ENCODE measurements around the gene LRG1.

Gene LRG1

DNA sequence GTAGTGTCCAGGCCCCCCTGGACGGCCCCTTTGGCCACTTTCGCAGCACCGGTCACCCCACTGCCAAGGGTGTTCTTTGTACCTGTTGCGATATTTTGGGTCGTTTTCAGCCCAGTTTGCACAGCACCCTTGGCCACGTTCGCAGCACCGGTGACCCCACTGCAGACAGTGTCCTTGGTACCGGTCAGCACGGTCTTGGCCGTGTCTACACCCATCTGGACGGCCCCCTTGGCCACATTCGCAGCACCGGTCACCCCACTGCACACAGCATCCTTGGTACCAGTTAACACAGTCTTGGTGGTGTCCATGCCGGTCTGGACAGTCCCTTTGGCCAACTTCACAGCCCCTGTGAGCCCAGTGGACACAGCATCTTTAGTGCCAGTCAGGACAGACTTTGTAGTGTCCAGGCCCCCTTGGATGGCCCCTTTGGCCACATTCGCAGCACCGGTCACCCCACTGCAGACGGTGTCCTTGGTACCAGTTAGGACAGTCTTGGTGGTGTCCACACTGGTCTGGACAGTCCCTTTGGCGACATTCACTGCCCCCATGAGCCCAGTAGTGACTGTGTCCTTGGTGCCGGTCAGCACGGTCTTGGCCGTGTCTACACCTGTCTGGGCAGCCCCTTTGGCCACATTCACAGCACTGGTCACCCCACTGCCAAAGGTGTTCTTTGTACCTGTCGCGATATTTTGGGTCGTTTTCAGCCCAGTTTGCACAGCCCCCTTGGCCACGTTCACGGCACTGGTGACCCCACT lies 28.4 kb downstream of the LRG1 start:
- no peak for DNase-seq (ENCODE audit: low spot score)

DNA sequence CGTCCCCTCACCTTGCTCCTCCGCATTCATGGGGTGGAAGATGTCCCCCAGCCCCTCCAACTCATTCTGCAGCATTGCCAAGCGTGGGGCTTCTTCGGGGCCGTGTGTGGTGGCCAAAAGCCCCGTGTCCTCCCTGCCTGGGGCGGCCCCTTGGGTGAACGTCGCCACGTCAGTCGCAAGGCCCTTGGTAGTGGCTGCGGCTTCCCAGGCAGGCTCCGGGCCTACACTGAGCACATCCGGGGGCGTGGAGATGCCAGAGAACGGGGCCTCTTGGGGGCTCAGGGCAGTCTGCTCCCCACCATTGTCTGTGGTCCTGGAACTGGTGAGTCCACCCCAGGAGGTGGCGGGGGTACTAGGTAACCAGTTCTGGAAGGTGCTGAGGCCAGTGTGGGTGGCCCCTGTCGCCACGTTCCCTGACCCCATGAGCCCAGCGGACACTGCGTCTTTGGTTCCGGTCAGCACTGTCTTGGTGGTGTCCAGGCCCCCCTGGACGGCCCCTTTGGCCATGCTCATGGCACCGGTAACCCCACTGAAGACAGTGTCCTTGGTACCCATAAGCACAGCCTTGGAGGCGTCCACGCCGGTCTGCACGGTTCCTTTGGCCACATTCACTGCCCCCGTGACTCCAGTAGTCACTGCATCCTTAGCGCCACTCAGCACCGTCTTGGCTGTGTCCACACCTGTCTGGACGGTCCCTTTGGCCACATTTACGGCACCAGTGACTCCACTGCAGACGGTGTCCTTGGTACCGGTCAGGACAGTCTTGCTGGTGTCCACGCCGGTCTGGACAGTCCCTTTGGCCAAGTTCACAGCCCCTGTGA lies 29.2 kb downstream of the LRG1 start:
- DNase-seq (ENCODE audit: low spot score) = no peak

DNA sequence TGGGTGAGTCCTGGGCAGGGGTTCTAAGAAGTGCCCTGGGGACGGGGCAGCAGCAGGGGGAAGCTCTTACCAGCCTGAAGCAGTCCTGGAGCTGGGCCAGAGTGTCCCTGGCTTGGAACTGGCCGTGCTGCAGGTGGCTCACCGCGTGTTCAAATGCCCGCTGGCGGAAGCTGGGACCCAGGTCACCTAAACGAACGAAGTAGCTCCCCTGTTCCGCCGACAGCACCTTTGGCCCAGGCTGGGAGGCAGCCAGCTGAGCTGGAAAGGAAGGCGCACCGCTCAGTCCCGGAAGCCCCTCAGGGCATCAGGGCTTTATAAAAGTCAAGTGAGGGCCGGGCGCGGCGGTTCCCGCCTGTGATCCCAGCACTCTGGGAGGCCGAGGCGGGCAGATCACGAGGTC lies 31.1 kb downstream of the LRG1 start:
- DNase-seq (ENCODE audit: low spot score) = no peak

DNA sequence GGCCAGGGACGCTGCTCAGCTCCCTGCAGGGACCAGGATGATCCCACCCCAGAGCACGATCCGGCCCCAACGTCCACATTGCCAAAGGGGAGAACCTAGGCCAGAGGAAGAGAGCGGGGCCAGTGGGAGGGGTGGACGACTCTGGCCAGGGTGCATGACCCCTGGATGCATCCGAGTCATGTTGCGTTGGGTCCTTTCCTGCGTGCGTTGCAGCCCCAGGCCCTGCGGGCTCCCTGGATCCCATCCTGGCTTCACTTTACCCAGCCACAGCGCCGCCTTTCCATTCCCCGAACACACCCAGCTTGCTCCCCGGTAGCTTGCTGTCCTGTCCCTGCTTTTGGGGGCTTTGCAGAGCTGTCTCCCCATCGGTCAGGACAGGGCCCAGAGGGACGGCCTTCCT lies 32.0 kb downstream of the LRG1 start:
- no peak for DNase-seq (ENCODE audit: low spot score)

DNA sequence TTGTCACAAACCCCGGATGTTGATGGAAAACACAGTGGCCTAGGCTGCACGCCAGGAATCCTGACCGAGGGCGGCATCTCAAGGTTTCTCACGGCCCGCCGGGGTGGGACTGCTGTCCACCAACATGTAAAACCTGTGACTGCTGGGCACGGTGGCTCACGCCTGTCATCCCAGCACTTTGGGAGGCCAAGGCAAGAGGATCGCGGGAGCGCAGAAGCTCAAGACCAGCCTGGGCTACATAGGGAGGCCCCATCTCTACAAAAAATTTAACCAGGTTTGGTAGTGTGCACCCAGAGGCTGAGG lies 32.7 kb downstream of the LRG1 start:
- no peak for DNase-seq (ENCODE audit: low spot score)

DNA sequence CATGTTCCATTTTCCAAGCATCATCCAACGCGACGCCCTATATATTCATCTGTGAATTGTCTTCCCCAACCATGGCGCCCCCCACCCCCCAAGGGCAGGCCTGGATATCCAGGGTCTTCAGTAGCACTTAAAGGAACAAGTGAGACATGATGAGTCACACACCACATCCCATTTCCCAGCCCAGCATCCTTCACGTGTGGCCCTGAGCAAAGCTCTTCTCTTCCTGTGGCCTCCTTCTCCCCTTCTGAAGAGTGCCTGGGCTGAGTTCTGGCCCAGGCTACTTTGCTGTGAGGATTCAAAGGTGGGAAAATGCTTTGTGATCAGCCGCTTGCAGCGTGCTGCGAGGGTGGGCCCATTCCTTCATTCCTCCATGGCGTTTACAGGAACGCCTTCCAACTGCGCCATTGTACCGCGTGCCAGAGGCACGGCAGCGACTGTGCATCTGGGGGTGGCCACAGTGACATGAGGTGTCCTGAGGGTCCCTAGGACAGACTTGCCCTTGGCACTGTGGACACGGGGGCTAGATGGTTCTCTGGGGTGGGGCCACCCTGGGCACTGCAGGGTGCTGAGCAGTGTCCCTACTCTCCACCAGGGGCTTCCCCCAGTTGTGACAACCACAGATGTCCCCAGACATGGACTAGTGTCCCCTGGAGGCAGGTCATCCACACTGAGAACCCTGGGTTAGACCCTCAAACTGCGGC lies 33.2 kb downstream of the LRG1 start:
- peak; percentile 71 for DNase-seq (ENCODE audit: low spot score)

DNA sequence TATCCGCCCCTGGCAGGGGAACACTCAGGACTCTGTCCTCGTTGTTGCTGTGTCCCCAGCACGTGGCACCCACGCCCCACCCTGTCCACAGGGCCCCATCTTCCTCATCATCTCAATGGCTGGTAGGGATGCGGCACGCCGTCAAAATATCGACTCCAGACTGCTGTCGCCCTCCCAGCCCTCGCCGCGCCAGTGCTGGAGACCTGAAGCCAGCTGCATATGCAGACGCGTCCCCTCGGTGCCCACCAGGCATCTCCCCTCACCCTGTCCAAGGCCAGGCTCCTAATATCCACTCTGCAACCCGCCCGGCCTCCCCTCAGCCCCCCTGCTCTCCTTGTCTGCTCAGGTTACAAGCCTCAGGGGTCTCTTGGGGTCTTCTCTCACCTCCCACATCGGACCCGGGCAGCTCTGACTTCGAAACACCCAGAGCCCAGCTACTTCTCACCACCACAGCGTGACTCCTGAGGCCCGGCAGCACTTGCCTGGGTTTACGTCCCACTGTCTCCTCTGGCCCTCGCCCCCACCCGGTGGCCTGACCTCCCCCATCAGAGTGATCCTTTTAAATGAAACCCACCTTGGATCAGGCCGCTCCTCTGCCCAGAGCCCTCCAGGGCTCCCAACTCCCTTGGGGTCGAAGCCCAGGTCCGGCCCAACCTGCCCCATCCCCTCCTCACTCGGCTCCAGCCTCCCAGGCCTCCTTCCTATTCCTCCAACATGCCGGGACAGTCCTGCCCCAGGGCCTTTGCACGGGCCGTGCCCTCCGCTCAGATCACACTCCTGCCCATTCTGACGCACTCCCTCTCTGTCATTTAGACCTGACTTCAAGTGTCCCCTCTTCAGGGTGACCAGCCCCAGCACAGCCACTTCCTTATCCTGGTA lies 34.0 kb downstream of the LRG1 start:
- DNase-seq (ENCODE audit: low spot score) = no peak

DNA sequence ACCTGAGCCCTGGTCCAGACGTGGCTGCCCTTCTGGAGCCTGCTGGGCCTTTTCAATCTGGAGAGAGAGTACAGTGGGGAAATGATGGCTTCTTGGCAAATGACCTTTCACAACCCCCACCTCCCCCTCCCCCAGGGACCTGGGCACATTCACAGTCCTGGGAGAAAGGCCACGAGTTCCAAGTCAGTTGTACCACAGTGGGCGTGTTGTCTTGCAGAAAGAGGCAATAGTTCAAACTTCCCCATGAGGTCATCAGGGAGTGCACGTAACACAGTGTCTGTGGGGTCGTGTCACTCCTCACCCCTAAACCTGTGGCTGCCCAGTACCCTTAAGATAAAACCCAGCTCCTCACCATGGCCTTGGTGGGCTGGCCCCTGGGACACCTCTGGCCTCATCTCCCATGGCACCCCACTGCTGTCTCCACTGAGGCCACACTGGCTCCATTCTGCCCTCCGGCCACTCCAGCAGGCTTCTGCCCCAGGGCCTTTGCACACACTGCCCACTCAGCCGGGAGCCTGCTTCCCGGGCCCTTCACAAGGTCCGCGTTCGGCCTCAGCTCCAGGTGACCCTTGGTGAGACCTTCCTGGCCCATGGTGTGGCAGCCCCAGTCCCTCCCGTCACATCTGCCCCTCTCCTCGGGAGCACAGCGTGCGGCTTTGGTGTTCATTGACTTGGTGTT lies 34.8 kb downstream of the LRG1 start:
- DNase-seq (ENCODE audit: low spot score) = no peak

DNA sequence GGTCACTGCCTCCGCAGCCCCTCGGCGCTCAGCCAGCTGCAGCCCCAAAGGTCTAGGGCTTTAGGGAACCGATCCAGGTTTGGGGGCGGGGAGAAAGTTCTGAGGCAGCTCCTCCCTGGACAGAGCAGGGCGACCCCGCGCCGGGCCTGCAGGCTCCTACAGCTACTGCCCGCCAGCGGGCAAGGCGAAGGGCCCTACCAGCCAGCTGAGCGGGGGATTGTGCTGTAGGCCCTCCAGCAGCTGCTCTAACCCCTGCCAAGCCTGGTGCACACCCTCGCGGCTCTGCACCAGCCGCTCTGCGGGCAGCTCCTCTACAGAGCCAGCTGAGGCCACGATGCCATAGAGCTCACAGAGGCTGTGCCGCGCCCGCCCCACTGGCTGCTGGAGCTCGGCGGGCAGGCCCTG lies 35.5 kb downstream of the LRG1 start:
- DNase-seq (ENCODE audit: low spot score) = no peak

DNA sequence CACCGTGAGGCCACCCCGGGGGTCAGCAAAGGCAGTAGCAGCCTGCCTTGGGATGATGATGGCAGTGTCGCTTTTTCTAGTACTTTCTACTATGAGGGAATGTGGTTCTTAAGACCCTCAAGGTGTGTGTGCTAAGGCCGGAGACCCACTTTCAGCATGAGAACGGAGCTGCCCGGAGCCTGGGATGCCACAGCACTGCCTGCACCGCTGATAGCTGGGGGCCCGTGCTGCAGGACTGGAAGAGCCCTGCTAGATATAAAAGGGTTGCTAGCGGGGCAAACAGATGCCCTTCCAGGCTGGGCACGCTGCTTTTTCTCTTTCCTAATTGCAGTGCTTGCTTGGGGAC lies 36.0 kb downstream of the LRG1 start:
- no peak for DNase-seq (ENCODE audit: low spot score)

DNA sequence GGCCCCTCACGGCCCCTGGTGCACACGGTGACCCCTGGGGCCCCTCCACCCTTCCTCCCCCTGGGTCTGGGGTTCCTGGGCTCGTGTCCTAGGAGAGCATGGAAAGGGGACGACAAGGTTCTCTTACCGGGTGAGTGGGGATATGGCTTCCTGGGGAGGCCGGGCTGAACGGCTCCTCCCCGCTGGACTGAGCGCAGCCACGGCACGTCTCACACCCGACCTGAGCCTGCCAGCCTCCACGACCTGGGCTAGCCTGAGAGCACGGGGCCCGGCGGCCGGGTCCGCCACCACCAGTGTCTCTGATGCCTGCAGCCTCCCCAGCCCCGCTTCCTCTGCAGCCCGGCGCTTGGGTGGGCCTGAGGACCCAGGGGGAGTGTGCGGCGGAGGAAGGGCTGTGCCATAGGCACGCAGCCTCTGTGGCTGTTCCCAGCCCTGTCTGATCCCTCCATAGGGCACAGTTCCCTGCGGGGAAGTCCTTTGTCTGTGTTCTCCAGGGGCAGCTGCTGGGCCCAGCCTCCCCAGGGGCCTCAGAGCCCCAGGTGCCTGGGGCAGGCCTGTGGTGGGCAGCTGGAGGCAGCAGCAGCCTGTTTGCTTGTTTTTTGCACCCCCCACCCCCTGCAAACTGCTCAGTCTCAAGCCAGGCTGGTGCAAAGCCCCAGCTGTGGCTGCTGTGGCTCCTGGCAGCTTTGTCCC lies 36.6 kb downstream of the LRG1 start:
- DNase-seq (ENCODE audit: low spot score) = no peak

DNA sequence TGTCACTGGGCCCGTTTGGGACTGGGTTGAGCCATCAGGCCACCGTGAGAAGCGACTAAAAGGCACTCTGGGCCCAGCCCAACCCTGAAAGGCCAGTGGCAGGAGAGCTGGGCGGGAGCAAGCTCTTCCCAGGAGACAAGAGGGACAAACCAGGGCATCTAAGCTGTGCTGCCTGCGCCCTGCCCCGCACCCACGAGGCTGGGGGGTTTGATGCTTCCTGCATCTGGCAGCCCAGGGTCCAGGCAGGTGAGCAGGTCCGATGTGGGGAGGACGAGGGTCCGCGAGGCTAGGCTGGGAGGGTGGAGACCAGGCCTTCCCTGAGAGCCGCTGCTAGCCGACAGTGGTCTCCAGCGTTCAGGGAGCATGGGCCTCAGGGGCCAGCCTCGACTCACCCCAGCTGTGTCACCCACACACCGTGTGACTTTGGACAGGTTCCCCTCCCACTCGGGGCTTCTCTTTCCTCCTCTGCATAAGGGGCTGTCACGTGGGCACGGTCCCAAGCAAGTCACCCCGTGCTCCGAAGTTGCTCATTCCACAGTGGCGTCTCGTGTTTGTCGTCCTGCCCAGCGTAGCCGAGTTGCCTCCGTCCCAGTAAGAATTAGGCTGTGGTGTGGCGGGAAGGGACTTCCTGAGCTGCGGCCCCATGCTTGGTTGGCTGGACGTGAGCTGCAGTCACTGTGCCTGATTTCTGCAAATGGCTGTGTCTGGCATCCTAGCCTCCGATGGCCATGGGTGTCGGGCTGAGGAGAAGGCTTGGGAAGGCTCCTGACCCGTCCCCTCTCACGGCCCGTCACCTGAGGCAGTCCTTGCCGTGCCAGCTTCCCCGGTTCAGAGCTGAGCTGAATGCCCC lies 37.3 kb downstream of the LRG1 start:
- DNase-seq (ENCODE audit: low spot score) = no peak

DNA sequence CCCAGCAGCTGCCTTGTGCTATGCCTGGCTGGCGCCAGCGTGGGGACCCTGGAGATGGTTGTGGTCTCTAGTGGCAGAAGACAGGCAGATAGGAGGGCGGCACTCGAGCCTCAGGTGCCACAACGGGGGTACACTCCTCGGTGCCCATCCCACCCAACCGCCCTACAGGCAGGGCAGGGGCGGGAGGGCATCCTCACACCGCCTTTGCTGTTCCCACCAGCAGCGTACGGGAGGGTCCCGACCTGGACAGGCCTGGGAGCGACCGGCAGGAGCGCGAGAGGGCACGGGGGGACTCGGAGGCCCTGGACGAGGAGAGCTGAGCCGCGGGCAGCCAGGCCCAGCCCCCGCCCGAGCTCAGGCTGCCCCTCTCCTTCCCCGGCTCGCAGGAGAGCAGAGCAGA lies 38.1 kb downstream of the LRG1 start:
- DNase-seq (ENCODE audit: low spot score) = no peak

DNA sequence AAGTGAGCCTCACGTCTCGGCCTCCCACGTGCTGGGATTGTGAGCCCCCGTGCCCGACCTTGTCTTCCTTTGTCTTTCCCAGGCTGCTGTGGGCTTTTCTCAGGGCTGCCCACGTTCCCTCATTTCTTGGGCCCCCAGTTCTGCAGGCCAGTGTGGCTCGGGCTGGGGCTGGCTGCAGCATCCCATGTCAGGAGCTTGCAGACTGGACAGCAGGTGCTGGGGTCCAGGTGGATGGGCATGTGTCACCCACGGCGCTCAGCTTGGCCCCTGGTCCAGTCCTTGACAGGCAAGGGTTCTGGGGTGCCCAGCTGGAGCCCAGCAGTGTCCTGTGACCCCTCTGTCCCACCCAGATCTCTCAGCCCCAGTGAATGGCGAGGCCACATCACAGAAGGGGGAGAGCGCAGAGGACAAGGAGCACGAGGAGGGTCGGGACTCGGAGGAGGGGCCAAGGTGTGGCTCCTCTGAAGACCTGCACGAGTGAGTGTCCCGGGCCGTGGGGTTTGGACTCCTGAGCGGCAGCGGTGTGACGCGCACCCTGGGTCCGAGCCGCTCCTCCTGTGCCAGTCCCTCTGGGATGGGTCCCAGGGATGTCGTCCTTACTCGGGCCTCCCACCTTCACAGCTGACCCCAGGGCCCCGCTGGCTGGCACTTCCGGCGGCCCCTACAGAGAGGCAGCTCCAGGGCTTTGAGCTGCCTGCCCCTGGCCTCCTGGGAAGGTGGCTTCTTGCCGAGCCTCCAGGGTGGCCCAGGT lies 38.8 kb downstream of the LRG1 start:
- no peak for DNase-seq (ENCODE audit: low spot score)

DNA sequence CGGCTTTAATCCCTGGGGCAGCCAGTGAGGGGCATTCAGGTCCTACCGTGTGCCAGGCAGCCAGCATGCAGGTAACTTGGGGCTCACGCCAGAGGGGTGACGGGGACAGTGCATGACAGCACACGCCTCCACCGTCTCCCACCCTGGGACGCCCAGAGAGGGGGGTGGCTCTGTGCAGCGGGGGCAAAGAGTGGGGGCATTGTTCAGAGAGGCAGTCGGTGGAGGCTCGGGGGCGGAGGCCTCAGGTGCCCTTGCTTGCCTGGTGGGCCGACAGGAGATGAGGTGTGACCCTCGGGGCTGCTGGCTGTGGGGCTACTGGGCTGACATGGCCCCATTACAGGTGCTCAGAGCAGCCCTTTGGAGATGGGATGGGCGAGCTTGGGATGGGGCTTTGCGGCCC lies 40.0 kb downstream of the LRG1 start:
- no peak for DNase-seq (ENCODE audit: low spot score)

DNA sequence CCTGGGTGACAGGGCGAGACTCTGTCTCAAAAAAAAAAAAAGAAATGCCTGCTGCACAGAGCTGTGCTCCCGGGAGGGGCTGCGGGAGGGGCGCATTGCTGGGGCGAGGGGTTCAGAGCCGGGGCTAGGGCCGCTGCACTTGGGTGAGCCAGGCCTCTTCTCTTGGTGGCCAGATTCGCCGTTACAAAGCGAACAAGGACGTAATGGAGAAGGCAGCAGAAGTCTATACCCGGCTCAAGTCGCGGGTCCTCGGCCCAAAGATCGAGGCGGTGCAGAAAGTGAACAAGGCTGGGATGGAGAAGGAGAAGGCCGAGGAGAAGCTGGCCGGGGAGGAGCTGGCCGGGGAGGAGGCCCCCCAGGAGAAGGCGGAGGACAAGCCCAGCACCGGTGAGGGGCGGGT lies 40.5 kb downstream of the LRG1 start:
- DNase-seq (ENCODE audit: low spot score) = no peak

DNA sequence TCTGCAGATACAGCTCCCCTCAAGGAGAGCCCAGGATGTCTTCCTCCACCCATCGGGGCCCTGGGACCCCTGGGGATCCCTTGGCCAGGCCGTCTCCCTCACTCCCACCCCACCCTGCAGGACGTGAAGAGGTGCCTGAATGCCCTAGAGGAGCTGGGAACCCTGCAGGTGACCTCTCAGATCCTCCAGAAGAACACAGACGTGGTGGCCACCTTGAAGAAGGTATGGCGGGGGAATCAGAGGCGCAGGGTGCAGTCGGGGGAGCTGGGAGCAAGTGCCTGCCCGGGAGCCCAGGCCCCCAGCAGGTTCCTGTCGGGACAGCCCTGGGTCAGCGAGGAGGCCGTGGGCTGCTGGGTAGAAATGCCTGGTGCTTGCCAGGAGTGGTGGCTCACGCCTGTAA lies 41.1 kb downstream of the LRG1 start:
- DNase-seq (ENCODE audit: low spot score) = no peak

DNA sequence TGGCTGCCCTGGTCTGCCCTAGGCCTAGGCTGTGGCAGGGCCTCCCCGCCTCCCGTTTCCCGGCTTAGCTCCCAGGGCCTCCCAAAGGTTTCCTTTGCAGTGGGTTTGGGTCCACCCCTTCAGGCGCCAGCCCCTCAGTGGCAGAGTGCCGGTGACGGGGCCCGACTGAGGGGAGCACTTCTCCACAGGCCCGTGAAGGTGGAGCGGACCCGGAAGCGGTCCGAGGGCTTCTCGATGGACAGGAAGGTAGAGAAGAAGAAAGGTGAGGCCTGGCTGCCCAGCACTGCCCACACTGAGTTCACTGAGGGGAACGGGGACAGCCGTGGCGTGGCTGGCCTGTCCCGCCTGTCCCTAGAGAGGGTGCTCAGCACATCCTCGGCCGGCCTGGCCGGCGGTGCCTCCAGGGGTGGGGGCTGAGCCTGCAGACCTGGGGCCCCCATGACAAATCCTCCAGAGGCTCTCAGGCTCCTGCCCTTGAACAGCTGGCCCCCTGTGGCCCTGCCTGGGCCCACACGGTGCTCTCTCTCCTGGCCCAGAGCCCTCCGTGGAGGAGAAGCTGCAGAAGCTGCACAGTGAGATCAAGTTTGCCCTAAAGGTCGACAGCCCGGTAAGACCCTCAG lies 42.0 kb downstream of the LRG1 start:
- DNase-seq (ENCODE audit: low spot score) = no peak

DNA sequence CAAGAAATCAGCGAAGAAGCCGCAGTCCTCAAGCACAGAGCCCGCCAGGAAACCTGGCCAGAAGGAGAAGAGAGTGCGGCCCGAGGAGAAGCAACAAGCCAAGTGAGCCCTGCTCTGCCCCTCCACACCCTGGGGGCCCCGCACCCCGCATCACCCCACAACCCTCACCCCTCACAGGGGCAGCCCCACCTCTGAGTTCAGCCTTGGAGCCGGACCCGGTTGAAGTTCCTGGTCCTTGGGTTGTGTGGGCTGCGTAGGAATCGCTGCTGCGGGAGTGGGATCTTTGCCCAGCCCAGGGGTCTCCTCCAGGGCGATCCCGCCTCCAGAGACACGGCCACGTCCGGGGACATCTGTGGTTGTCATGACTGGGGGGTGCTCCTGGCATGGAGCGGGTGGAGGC lies 43.5 kb downstream of the LRG1 start:
- DNase-seq (ENCODE audit: low spot score) = no peak
